Subcutaneous adipose tissue (tissue), 4 donors: ENCODE data around the gene TREX2. TPM values are rescaled to one million over a fixed set of nuclear protein-coding genes. Genes with fewer than 3 reads are reported as not detected.

Experiments
- total RNA-seq, 4 donors: library from RNA; depleted of rRNA; stranded (reverse); fragments of >200 nt; gene quantifications; one replicate each; pipeline ENCODE4 v1.1.0, GENCODE V29; 2016
- TF ChIP-seq, protein P1 (sequence below): fragments of 450-650 bp; IDR thresholded peaks from one replicate; pipeline ENCODE4 v1.5.1; 2016; ENCODE audit warnings: low read depth, mild to moderate bottlenecking, control low read depth, antibody characterized with exemption, moderate library complexity

The TREX2 gene
- total RNA-seq, 4 donors from 2014 or later, result 1.1 to 2.8 (median 2.4) TPM; not detected in 1

DNA sequence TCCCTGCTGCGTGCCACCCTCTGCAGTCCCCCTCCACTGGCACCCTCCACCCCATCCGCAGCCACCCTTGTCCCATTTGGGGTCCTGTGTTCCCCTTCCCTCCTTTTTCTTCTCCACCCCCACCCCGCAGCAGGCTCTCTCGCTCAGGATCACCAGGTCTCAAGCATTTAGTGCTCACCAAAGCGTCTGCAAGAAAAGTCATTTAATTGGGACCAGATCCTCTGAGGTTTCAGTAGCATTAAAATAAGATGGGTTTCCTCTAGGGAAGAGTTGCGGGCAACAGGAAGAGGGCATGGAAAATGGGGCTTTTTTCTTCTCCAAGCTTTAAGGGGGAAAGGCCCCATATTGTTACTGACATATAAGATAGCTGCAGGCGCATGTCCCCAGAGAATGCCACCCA is 29.4 kb upstream of the TREX2 start:
- TF ChIP-seq, protein P1, sequence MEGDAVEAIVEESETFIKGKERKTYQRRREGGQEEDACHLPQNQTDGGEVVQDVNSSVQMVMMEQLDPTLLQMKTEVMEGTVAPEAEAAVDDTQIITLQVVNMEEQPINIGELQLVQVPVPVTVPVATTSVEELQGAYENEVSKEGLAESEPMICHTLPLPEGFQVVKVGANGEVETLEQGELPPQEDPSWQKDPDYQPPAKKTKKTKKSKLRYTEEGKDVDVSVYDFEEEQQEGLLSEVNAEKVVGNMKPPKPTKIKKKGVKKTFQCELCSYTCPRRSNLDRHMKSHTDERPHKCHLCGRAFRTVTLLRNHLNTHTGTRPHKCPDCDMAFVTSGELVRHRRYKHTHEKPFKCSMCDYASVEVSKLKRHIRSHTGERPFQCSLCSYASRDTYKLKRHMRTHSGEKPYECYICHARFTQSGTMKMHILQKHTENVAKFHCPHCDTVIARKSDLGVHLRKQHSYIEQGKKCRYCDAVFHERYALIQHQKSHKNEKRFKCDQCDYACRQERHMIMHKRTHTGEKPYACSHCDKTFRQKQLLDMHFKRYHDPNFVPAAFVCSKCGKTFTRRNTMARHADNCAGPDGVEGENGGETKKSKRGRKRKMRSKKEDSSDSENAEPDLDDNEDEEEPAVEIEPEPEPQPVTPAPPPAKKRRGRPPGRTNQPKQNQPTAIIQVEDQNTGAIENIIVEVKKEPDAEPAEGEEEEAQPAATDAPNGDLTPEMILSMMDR, result no peak

GRCh38 chrX:153474718-153475117 is 28.9 kb upstream of the TREX2 start:
- TF ChIP-seq, protein P1, result no peak

GRCh38 chrX:153474266-153474665 is 28.4 kb upstream of the TREX2 start:
- TF ChIP-seq, protein P1, result no peak

DNA sequence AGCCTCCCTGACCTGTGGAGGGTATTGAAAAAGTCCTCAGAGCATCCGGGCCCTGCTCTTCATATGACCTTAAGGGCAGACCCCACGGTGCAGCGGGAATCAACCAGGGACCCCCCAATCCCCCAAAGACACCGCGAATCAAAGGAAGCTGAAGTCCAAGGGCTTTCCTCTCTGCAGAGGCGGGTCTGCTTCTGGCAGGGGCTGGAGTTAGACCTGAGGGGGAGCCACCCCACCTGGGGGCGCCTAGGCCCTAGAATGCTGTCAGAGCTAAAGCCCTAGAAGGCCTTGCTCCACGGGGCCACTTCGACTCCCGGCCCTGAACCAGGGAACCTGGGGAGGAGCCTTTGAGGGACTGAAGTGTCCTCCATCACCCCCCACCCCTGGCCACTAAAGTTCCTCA is 27.3 kb upstream of the TREX2 start:
- TF ChIP-seq, protein P1, result no peak

DNA sequence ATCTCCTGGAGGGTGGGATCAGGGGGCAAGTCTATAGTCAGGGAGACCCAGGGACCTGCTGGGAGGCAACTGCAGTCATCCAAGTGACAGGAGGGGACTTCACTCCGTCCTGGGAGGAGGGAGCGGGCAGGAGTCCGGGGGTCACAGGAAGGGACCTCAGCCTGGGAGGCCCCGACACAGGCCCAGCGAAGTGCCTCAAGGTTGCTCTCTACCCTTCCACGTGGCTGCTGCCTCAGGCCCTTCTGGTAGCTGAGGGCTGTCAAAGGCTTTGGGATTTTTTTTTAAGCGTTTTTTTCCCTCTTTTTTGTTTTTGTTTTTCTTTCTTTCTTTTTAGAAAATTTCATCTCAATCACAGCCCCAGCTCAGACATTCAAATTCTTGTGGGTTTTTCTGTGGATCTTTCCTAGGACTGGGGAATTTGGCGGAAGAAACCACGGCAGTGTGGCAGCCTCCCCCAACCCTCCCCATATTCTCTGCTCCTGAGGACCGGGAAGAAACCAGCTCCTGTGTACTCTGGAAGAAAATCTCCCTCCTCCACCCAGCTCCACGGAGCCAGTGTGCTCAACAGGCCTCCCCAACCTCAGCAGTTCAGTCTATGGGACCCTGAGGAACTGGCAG is 25.9 kb upstream of the TREX2 start:
- TF ChIP-seq, protein P1, result no peak

GRCh38 chrX:153470411-153471363 is 24.8 kb upstream of the TREX2 start, which contains the start of gene HAUS7:
Gene HAUS7, minus strand, starts transcription at chrX:153470576. Its CDS starts 19 bp downstream, at chrX:153470557.
- TF ChIP-seq, protein P1, result no peak

DNA sequence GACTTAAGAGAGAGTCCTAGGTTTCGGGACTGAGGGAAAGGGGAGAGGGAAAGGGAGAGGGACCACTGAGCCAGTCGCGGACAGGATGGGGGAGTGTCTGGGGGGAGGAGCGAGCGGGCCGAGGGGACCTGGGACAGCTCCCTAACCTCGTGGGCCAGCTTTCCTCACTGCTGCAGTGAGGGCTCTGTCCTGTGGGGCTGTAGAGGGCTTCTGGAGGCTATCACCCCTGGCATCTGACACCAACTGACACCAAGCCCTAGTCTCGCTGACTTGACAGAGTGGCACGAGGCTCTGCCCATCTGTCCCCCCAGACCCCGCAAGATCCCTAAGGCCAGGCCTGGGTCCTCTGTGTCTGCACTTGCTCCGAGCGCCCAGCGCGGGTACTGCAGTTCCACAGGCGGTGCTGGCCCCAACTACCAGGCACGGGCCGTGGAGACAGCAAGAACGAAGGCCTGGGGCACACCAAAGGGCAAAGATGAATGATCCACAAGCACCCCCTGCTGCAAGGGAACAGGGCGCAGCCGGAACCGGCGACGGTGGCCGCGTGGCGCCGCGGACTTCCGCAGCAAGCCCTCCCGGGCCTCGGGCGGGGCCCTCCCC is 24.1 kb upstream of the TREX2 start:
- TF ChIP-seq, protein P1, result no peak
